GM18858 (cell line): ENCODE measurements around the gene MEPCE.
"Not testable (repeated sequence)": the region's sequence is repeated elsewhere in the genome, so short reads cannot be mapped to it uniquely, and the experiment has no call there.

Experiments used
- ATAC-seq: cut with Tn5 transposase; IDR thresholded peaks from one replicate; pipeline ENCODE4 v1.9.1; 2021; ENCODE audit not compliant: unreplicated experiment

Gene MEPCE

GRCh38 chr7:100433276-100433591, 3.6 kb downstream of the MEPCE start:
- no peak for ATAC-seq

GRCh38 chr7:100433592-100434296, 4.1 kb downstream of the MEPCE start:
- no peak for ATAC-seq

- no peak for ATAC-seq
Observed at GRCh38 chr7:100434297-100435144, 4.9 kb downstream of the MEPCE start.

GRCh38 chr7:100435401-100436304, 6.0 kb downstream of the MEPCE start:
- ATAC-seq: no peak

GRCh38 chr7:100437150-100438100, 7.8 kb downstream of the MEPCE start:
- no peak for ATAC-seq

GRCh38 chr7:100438172-100438571, 8.5 kb downstream of the MEPCE start:
- no peak for ATAC-seq

- not testable (repeated sequence) for ATAC-seq
Observed at GRCh38 chr7:100438731-100439130, 9.1 kb downstream of the MEPCE start.

- not testable (repeated sequence) for ATAC-seq
Observed at GRCh38 chr7:100439244-100439643, 9.6 kb downstream of the MEPCE start.

GRCh38 chr7:100441641-100442535, 12.3 kb downstream of the MEPCE start:
- ATAC-seq: no peak

GRCh38 chr7:100443096-100443840, 13.6 kb downstream of the MEPCE start:
- no peak for ATAC-seq

- no peak for ATAC-seq
Observed at GRCh38 chr7:100444311-100445278, 15.0 kb downstream of the MEPCE start.

- no peak for ATAC-seq
Observed at GRCh38 chr7:100446040-100446439, 16.4 kb downstream of the MEPCE start.

GRCh38 chr7:100447363-100447762, 17.7 kb downstream of the MEPCE start:
- ATAC-seq: not testable (repeated sequence)

GRCh38 chr7:100449190-100449795, 19.7 kb downstream of the MEPCE start:
- ATAC-seq: no peak

- ATAC-seq: no peak
Observed at GRCh38 chr7:100452513-100452912, 22.9 kb downstream of the MEPCE start.

GRCh38 chr7:100453854-100454253, 24.2 kb downstream of the MEPCE start:
- not testable (repeated sequence) for ATAC-seq

GRCh38 chr7:100455206-100455605, 25.6 kb downstream of the MEPCE start:
- no peak for ATAC-seq
